Sigmoid colon (tissue), 7 donors: ENCODE results near the gene ATG101. TPM values are rescaled to one million over a fixed set of nuclear protein-coding genes. Genes with fewer than 3 reads are reported as not detected.
A peak's percentile ranks its signal among the peaks of the same experiment; 100 is the strongest.

Experiments used
- DNase-seq: peaks from one replicate; pipeline ENCODE4 v3.0.0-alpha.2; 2019
- H3K27ac ChIP-seq, 4 donors: fragments of 200-600 bp; sonication (generic); one replicate each; pipeline ENCODE4 v1.5.1; 2016 to 2019; ENCODE audit warnings: mild to moderate bottlenecking in 1 of 4
- H3K27me3 ChIP-seq, 3 donors: fragments of 200-600 bp; sonication (generic); one replicate each; pipeline ENCODE4 v1.5.1; 2019; ENCODE audit warnings: mild to moderate bottlenecking in 1 of 3
- H3K36me3 ChIP-seq, 4 donors: fragments of 200-600 bp; sonication (generic); one replicate each; pipeline ENCODE4 v1.5.1; 2016 to 2019
- H3K4me1 ChIP-seq, 4 donors: fragments of 200-600 bp; sonication (generic); one replicate each; pipeline ENCODE4 v1.5.1; 2017 to 2019
- H3K4me3 ChIP-seq, 4 donors: fragments of 200-600 bp; sonication (generic); one replicate each; pipeline ENCODE4 v1.5.1; 2017 to 2019; ENCODE audit warnings: mild to moderate bottlenecking in 2 of 4, moderate library complexity in 1 of 4
- H3K9me3 ChIP-seq, 4 donors: fragments of 200-600 bp in 3 of 4; sonication (generic) in 3 of 4; one replicate each; pipeline versions ENCODE4 v1.5.1 to v1.6.1; 2013 to 2019
- EP300 ChIP-seq, 4 donors: sonication (generic); formaldehyde crosslinking; IDR thresholded peaks; one replicate each; pipeline ENCODE4 v1.6.1; 2017; ENCODE audit warnings: antibody characterized with exemption in 4 of 4
- POLR2A ChIP-seq, 2 donors: fragments of 450-650 bp; IDR thresholded peaks; one replicate each; pipeline ENCODE4 v1.6.1; 2016; ENCODE audit warnings: antibody characterized with exemption in 2 of 2, mild to moderate bottlenecking in 2 of 2, moderate library complexity in 2 of 2
- POLR2AphosphoS5 ChIP-seq, 4 donors: sonication (generic); formaldehyde crosslinking; IDR thresholded peaks; one replicate each; pipeline ENCODE4 v1.6.1; 2017; ENCODE audit warnings: antibody characterized with exemption in 4 of 4
- WGBS, 2 donors: extraction: QIAGEN DNeasy Blood & Tissue Kit; methylation state at CpG; one replicate each; pipeline ENCODE4 v1.1.7; 2013; 5-methylcytosine and 5-hydroxymethylcytosine counted together
- intact Hi-C: fragments of 100-400 bp; cut with DNase I; formaldehyde crosslinking; loops from one replicate; pipeline ENCODE4 v1.15.1; 2023
- polyA plus RNA-seq, 3 donors: library from polyadenylated mRNA; stranded (reverse); fragments of 200-250 nt; gene quantifications; one replicate each; pipeline ENCODE4 v1.2.3, GENCODE V29; 2013
- total RNA-seq, 4 donors: library from RNA; depleted of rRNA; stranded (reverse); fragments of >200 nt; gene quantifications; one replicate each; pipeline ENCODE4 v1.1.0, GENCODE V29; 2016
- TF ChIP-seq, protein P1 (sequence below), 4 experiments: fragments of 450-650 bp in 3 of 4; fragments of 200-600 bp in 1 of 4; IDR thresholded peaks; one replicate each; pipeline ENCODE4 v1.5.1; 2016 to 2019; ENCODE audit warnings: antibody characterized with exemption in 4 of 4, mild to moderate bottlenecking in 3 of 4, moderate library complexity in 2 of 4
- donor health status: healthy with polysubstance abuse.
- donor health status: Bipolar disorder and iron deficiency.
- donor health status: healthy.

ATG101 gene
- total and polyA plus RNA-seq, 7 donors: 30.2 to 64.5 (median 48.7) TPM

- H3K4me1 ChIP-seq: peaks cover 0 to 30% (median 6%) of the 10 kb centered on the region in 4 donors
- TF ChIP-seq POLR2AphosphoS5 (IDR thresholded peaks at IDR 0.05): no peak
- no peak for TF ChIP-seq POLR2A (IDR thresholded peaks at IDR 0.05)
- TF ChIP-seq, protein P1, sequence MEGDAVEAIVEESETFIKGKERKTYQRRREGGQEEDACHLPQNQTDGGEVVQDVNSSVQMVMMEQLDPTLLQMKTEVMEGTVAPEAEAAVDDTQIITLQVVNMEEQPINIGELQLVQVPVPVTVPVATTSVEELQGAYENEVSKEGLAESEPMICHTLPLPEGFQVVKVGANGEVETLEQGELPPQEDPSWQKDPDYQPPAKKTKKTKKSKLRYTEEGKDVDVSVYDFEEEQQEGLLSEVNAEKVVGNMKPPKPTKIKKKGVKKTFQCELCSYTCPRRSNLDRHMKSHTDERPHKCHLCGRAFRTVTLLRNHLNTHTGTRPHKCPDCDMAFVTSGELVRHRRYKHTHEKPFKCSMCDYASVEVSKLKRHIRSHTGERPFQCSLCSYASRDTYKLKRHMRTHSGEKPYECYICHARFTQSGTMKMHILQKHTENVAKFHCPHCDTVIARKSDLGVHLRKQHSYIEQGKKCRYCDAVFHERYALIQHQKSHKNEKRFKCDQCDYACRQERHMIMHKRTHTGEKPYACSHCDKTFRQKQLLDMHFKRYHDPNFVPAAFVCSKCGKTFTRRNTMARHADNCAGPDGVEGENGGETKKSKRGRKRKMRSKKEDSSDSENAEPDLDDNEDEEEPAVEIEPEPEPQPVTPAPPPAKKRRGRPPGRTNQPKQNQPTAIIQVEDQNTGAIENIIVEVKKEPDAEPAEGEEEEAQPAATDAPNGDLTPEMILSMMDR (IDR thresholded peaks at IDR 0.05): no peak
- TF ChIP-seq EP300 (IDR thresholded peaks at IDR 0.05): no peak
- H3K27me3 ChIP-seq: no peaks in the 10 kb centered on the region
- DNase-seq: no peak
- H3K27ac ChIP-seq: no peak overlapping the region
- H3K4me3 ChIP-seq: no peak overlapping the region
- 90 to 92% methylated on average over 3 of the region's 3 CpGs for WGBS, 2 donors
- intact Hi-C loops: loop anchor here (1.0 kb wide), 1 partner anchor 73 kb away; no protein-coding TSS in a partner anchor
- H3K36me3 ChIP-seq: peaks cover 0 to 51% (median 29%) of the 10 kb centered on the region in 4 donors
- no peaks in the 10 kb centered on the region for H3K9me3 ChIP-seq
Observed at GRCh38 chr12:52078276-52078675, 8.5 kb downstream of the ATG101 start.

DNA sequence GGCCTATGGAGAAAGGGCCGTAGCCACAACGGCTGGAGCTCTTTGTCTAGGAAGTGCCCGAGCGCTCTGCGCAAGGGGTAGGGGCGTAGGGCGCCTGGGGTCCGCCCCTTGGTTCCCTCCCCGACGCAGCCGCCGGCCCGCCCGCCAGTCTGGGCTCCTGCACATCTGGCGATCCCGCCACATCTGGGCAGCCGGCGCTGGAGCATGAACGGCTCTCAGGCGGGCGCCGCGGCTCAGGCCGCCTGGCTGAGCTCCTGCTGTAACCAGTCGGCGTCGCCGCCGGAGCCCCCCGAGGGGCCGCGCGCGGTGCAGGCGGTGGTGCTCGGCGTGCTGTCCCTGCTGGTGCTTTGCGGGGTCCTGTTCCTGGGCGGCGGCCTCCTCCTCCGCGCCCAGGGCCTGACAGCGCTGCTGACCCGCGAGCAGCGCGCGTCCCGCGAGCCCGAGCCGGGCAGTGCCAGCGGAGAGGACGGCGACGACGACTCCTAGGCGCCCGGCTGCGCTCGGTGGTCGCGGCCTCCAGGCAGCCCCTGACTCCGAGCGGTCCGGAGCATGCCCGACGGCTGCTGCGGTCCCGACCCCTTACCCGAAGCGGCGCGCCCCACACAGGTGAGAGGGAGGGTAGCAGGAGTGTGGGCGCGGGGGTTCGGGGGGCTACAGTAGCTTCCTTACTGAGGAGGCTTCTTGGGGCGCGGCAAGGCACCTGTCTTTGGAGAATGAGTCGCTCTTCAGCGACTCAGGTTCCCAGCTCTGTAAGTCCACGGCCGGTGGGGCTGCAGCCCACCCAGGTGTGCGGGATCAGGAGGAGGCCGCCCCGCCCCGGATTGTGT, 10.0 kb downstream of the ATG101 start, which contains the start of gene SMIM41:
Gene SMIM41 (plus strand): TSS at position 129 of the 827 bp plus-strand sequence. CDS start 76 bp downstream, at position 205.
- Histone ChIP-seq H3K4me1 (peaks cover 0 to 27% (median 7%) of the 10 kb centered on the region in 4 donors), H3K27ac (peak within 1 kb of the TSS; percentile 54 to 79 (median 62)), H3K4me3 (peak within 1 kb of the TSS in 3 of 4 donors; percentile 11 to 29 (median 17)), H3K9me3 (no peaks in the 10 kb centered on the region), H3K36me3 (peaks cover 0 to 36% (median 16%) of the 10 kb centered on the region in 4 donors), H3K27me3 (no peaks in the 10 kb centered on the region)
- intact Hi-C loops: no loop called here
- DNase-seq: no peak
- WGBS, 2 donors: 77 to 84% methylated on average over 87 of the region's 87 CpGs
- TF ChIP-seq EP300 (IDR thresholded peaks at IDR 0.05): no peak
- peak in 1 of 4 donors; percentile 41 for TF ChIP-seq POLR2AphosphoS5 (IDR thresholded peaks at IDR 0.05)
- TF ChIP-seq, protein P1 (IDR thresholded peaks at IDR 0.05): no peak
- no peak for TF ChIP-seq POLR2A (IDR thresholded peaks at IDR 0.05)

- peaks cover 0 to 27% (median 7%) of the 10 kb centered on the region in 4 donors for H3K4me1 ChIP-seq
- H3K27ac ChIP-seq: peak overlapping the region; percentile 54 to 79 (median 62)
- DNase-seq: peak; percentile 78
- H3K36me3 ChIP-seq: peaks cover 0 to 28% (median 12%) of the 10 kb centered on the region in 4 donors
- WGBS, 2 donors: 75 to 78% methylated on average over 10 of the region's 10 CpGs
- intact Hi-C loops: no loop called here
- H3K27me3 ChIP-seq: no peaks in the 10 kb centered on the region
- TF ChIP-seq POLR2A (IDR thresholded peaks at IDR 0.05) (no peak), EP300 (IDR thresholded peaks at IDR 0.05) (no peak), POLR2AphosphoS5 (IDR thresholded peaks at IDR 0.05) (peak in 2 of 4 donors; percentile 22)
- TF ChIP-seq, protein P1 (IDR thresholded peaks at IDR 0.05): no peak
- no peaks in the 10 kb centered on the region for H3K9me3 ChIP-seq
- peak overlapping the region in 2 of 4 donors; percentile 17 to 29 for H3K4me3 ChIP-seq
Observed at GRCh38 chr12:52080403-52081251, 10.8 kb downstream of the ATG101 start.

GRCh38 chr12:52081263-52081733, 11.5 kb downstream of the ATG101 start:
- TF ChIP-seq, protein P1 (IDR thresholded peaks at IDR 0.05): no peak
- no peak for TF ChIP-seq EP300 (IDR thresholded peaks at IDR 0.05)
- TF ChIP-seq POLR2A (IDR thresholded peaks at IDR 0.05): no peak
- no peak for TF ChIP-seq POLR2AphosphoS5 (IDR thresholded peaks at IDR 0.05)
- H3K27me3 ChIP-seq: no peaks in the 10 kb centered on the region
- H3K9me3 ChIP-seq: no peaks in the 10 kb centered on the region
- intact Hi-C loops: no loop called here
- peaks cover 0 to 23% (median 11%) of the 10 kb centered on the region in 4 donors for H3K36me3 ChIP-seq
- H3K27ac ChIP-seq: peak overlapping the region; percentile 54 to 79 (median 62)
- peak; percentile 70 for DNase-seq
- 8 to 21% methylated on average over 9 of the region's 9 CpGs for WGBS, 2 donors
- H3K4me3 ChIP-seq: peak overlapping the region in 1 of 4 donors; percentile 15
- peaks cover 0 to 27% (median 7%) of the 10 kb centered on the region in 4 donors for H3K4me1 ChIP-seq
